RWPE1 (cell line): ENCODE measurements around the gene PLEKHG4B.

Experiments
- CTCF ChIA-PET: fragments of 350-600 bp; sonication (Branson Sonifier 250); formaldehyde crosslinking; extraction: SDS; loops from one replicate; lab custom pipeline; 2021; lab: Yijun Ruan, JAX
- POLR2A ChIA-PET: fragments of 400-600 bp; formaldehyde crosslinking; extraction: SDS; loops from one replicate; lab custom pipeline; 2020; ENCODE audit warnings: antibody characterized with exemption; ENCODE audit not compliant: low non-redundant PET; lab: Yijun Ruan, JAX
- DNase-seq: peaks from one replicate; pipeline ENCODE4 v3.0.0; 2012; ENCODE audit warnings: low spot score
- H3K27ac ChIP-seq: fragments of 450-650 bp; 2 replicates; pipeline ENCODE4 v1.5.1; 2017
- TF ChIP-seq, protein P1 (sequence below): fragments of 450-650 bp; conservative IDR thresholded peaks from 2 replicates; pipeline ENCODE4 v1.5.1; 2017; ENCODE audit warnings: low read depth, mild to moderate bottlenecking

The PLEKHG4B gene

DNA sequence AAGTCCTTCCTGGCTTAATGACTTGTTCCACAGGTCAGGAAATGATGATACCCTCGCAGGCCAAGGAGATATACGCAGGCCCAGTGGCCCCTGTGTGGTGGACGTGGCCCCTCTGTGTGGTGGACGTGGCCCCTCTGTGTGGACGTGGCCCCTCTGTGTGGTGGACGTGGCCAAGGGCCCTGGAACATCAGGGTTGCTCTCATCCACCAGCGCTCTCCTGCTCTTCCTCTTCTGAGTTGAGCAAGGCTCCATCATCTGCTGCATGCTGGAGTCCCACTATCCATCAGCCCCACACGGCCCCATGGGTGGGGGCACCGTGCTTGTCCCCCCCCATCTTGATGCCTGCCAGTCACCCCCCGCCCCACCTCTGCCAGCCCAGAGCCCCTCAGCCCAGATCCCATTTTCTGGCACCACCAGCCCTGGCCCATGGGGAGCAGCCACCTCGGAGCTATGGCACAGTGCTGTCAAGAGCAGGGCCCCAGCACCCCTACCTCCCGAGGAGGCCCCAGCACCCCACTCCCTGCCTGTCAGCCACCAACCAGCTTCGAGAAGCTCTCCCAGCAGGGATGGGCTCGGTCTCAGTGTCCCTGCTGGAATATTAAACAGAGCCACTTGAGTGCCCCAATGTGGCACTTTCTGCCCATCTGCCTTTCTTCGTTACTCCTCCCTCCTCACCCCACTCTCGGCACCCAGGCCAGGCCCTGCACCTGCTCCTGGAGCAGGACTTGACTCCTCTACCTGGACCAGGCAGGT is 107.4 kb downstream of the PLEKHG4B start:
- peak overlapping the region; percentile 3; the same call in 1 of the 2 replicates for H3K27ac ChIP-seq
- CTCF ChIA-PET: interaction anchor here (0.6 to 1.2 kb wide), 2 partner anchors 11 to 19 kb away, joined by 3 to 4 read pairs; partner anchors contain the start of genes CCDC127 and SDHA
- TF ChIP-seq, protein P1, sequence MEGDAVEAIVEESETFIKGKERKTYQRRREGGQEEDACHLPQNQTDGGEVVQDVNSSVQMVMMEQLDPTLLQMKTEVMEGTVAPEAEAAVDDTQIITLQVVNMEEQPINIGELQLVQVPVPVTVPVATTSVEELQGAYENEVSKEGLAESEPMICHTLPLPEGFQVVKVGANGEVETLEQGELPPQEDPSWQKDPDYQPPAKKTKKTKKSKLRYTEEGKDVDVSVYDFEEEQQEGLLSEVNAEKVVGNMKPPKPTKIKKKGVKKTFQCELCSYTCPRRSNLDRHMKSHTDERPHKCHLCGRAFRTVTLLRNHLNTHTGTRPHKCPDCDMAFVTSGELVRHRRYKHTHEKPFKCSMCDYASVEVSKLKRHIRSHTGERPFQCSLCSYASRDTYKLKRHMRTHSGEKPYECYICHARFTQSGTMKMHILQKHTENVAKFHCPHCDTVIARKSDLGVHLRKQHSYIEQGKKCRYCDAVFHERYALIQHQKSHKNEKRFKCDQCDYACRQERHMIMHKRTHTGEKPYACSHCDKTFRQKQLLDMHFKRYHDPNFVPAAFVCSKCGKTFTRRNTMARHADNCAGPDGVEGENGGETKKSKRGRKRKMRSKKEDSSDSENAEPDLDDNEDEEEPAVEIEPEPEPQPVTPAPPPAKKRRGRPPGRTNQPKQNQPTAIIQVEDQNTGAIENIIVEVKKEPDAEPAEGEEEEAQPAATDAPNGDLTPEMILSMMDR: no peak
- DNase-seq: no peak
- POLR2A ChIA-PET: no interaction called here

DNA sequence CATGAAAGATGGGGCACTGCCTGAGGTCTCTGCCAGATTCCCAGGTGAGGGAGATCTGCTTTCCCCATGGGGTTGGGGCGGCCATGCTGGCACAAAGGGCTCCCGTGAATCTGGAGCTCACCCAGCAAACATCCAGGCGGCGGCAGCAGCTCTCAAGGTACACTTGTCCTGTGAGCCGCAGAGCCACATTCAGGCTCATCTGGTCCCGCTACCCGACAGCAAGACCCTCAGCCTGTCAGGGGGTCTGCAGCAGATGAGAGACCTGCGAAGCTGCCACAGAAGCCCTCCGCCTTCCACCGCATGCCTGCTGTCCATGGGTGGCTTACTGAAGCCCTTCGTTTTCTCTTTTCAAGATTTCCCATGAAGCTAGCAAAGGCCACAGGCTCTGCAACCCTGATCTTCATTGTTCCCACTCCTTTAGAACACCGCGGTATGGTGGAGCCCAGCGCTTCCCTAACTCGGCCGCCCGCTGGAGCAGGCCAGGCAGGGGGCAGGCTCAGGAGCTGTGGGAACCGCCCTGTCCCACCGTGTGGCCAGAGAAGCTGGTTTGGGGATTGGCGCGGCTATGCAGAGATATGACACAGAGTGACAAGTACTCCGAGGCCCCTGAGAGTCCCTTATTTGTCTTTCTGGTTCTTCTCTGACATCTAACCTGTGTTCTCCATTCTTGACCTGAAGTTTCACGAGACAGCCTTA is 108.1 kb downstream of the PLEKHG4B start:
- POLR2A ChIA-PET: no interaction called here
- TF ChIP-seq, protein P1: no peak
- no peak for DNase-seq
- CTCF ChIA-PET: interaction anchor here (1.2 kb wide), 1 partner anchor 12 kb away, joined by 4 read pairs; no protein-coding TSS in a partner anchor
- H3K27ac ChIP-seq: peak overlapping the region; percentile 3; the same call in 1 of the 2 replicates

DNA sequence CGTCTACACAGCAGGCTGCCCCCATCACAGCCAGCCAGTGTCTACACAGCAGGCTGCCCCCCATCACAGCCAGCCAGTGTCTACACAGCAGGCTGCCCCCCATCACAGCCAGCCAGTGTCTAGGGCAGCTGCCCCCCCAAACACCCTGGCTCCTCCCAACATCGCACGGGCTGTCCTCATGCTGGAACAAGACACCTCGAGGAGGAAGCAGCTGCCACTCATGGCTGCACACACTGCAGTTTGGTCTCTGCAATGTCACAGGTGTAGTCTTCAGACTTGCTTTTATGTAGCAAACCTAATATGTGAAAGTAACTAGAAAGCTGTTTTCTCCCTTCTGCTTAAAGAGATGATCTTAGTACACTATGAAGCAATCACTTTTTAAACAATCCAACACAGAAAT is 109.0 kb downstream of the PLEKHG4B start:
- ChIA-PET POLR2A (no interaction called here), CTCF (no interaction called here)
- no peak overlapping the region for H3K27ac ChIP-seq
- no peak for DNase-seq
- TF ChIP-seq, protein P1: no peak

DNA sequence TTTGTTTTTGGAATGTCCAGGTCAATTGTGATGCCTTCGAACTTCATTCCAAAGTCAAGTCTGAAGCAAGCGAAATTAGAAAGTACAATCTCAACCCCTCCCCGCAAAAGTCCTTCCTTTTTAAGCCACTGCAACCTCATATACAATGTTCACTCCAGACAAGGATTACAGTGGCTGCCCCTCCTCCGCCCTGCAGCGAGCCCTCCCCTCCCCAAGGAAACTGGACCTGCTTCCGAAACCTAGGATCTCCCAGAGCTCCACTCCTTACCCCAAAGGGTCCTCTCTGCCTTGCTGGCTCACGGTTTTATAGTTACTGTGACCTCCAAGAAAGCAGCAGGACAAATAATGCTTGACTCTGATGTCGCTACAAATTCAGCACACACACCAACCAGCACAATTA is 109.7 kb downstream of the PLEKHG4B start:
- TF ChIP-seq, protein P1: no peak
- CTCF ChIA-PET: no interaction called here
- POLR2A ChIA-PET: no interaction called here
- no peak for DNase-seq
- no peak overlapping the region for H3K27ac ChIP-seq

DNA sequence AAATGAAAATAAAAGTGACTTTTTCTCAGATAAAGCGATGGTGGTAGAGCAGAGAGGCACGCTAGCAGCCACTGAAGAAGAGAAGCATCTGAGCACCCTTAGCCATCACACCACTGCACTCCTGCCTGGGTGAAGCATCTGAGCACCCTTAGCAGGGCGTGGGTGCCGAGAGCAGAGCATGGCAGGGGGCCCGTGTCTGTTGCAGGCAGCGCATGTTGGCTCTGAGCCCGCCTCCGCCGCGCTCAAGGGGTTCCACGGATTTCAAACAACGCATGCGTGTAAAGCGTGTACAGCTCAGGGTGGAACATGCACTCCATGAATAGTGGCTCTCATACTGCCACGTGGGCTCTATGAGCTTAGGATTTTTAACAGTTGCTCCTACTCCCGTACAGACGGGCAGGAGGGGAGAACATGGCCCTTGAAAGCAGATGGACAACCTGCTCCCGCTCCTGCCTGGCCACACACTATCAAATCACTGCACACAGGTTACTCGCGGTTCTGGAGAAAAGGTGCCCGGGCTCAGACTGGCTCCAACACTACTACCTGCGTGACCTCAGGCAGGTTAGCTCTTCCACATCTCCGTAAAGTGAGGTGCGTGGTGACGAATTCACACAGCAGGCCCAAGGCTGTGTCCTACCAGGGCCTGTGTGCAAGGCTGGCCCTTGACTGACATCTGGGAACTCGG is 111.4 kb downstream of the PLEKHG4B start:
- H3K27ac ChIP-seq: no peak overlapping the region
- DNase-seq: no peak
- CTCF ChIA-PET: no interaction called here
- TF ChIP-seq, protein P1: no peak
- POLR2A ChIA-PET: no interaction called here

DNA sequence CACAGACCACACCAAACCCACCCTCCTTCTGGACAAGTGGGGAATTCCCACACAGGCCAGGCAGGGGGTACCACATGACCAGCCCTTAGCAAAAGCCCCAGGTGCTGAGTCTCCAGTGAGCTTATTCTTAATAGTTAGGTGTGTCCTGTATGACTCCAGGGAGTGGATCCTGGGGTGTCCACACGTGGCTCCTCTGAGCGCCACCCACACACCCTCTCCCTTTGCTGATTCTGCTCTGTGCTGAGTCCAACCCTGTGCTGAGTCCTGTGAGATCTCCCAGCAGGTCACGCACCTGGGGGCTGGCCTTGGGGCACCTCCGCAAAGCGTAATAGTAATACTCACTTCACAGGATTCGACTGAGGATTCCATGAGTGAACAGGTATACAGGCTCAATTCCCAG is 112.0 kb downstream of the PLEKHG4B start:
- no peak overlapping the region for H3K27ac ChIP-seq
- CTCF ChIA-PET: no interaction called here
- TF ChIP-seq, protein P1: no peak
- POLR2A ChIA-PET: no interaction called here
- no peak for DNase-seq
